ENCODE data around the gene FXYD4. TPM values are rescaled to one million over a fixed set of nuclear protein-coding genes. Genes with fewer than 3 reads are reported as not detected.

FXYD4 gene
- total RNA-seq, 1 experiment from 2014 or later = not detected

DNA sequence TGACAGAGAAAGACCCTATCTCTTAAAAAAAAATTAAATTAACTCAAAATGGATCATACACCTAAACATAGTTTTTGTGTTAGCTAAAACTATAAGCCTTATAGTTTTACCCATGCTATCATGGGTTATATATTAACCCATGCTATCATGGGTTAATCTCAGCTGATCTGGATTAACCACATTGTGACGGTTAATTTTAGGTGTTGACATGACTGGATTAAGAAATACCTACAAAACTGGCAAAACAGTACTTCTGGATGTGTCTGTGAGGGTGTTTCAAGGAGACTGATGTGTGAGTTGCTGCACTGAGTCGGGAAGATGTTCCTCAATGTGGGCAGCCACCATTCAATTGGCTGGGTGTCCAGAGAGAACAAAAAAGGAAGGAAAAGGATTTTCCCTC is 44.3 kb upstream of the FXYD4 start:
- no peak for DNase-seq (ENCODE audit: low spot score)
- ChIA-PET POLR2A (no interaction called here), CTCF (interaction anchor here (1.2 kb wide), 1 partner anchor 34 kb away, joined by 3 read pairs; no protein-coding TSS in a partner anchor)
- Mint-ChIP-seq H3K4me3 (no peak overlapping the region), H3K27me3 (ENCODE audit: low read depth) (peaks cover 5% of the 10 kb centered on the region; the same call in 1 of the 2 replicates), H3K36me3 (peaks cover 9% of the 10 kb centered on the region; the same call in 1 of the 2 replicates), H3K9me3 (0 out of 2 replicates have a peak, but pooled peaks cover 3% of the 10 kb centered on the region), H3K4me1 (peaks cover 6% of the 10 kb centered on the region), H3K27ac (no peak overlapping the region)
- TF ChIP-seq ZNF232 (CRISPR knock-in tag; IDR thresholded peaks at IDR 0.05) (no peak), TEAD1 (CRISPR knock-in tag; IDR thresholded peaks at IDR 0.05) (no peak), ZBTB21 (CRISPR knock-in tag; IDR thresholded peaks at IDR 0.05; ENCODE audit: borderline replicate concordance) (no peak), JUN (CRISPR knock-in tag; IDR thresholded peaks at IDR 0.05) (no peak), NR3C1 (CRISPR knock-in tag; conservative IDR thresholded peaks at IDR 0.05; ENCODE audit: low read depth) (no peak), HMGA2 (CRISPR knock-in tag; IDR thresholded peaks at IDR 0.05) (no peak), MXD4 (CRISPR knock-in tag; IDR thresholded peaks at IDR 0.05; ENCODE audit: borderline replicate concordance) (no peak), GABPB1 (CRISPR knock-in tag; IDR thresholded peaks at IDR 0.05) (no peak)
- TF ChIP-seq, protein P1, sequence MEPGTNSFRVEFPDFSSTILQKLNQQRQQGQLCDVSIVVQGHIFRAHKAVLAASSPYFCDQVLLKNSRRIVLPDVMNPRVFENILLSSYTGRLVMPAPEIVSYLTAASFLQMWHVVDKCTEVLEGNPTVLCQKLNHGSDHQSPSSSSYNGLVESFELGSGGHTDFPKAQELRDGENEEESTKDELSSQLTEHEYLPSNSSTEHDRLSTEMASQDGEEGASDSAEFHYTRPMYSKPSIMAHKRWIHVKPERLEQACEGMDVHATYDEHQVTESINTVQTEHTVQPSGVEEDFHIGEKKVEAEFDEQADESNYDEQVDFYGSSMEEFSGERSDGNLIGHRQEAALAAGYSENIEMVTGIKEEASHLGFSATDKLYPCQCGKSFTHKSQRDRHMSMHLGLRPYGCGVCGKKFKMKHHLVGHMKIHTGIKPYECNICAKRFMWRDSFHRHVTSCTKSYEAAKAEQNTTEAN (CRISPR knock-in tag; IDR thresholded peaks at IDR 0.05) = no peak
- TF ChIP-seq, protein P2, sequence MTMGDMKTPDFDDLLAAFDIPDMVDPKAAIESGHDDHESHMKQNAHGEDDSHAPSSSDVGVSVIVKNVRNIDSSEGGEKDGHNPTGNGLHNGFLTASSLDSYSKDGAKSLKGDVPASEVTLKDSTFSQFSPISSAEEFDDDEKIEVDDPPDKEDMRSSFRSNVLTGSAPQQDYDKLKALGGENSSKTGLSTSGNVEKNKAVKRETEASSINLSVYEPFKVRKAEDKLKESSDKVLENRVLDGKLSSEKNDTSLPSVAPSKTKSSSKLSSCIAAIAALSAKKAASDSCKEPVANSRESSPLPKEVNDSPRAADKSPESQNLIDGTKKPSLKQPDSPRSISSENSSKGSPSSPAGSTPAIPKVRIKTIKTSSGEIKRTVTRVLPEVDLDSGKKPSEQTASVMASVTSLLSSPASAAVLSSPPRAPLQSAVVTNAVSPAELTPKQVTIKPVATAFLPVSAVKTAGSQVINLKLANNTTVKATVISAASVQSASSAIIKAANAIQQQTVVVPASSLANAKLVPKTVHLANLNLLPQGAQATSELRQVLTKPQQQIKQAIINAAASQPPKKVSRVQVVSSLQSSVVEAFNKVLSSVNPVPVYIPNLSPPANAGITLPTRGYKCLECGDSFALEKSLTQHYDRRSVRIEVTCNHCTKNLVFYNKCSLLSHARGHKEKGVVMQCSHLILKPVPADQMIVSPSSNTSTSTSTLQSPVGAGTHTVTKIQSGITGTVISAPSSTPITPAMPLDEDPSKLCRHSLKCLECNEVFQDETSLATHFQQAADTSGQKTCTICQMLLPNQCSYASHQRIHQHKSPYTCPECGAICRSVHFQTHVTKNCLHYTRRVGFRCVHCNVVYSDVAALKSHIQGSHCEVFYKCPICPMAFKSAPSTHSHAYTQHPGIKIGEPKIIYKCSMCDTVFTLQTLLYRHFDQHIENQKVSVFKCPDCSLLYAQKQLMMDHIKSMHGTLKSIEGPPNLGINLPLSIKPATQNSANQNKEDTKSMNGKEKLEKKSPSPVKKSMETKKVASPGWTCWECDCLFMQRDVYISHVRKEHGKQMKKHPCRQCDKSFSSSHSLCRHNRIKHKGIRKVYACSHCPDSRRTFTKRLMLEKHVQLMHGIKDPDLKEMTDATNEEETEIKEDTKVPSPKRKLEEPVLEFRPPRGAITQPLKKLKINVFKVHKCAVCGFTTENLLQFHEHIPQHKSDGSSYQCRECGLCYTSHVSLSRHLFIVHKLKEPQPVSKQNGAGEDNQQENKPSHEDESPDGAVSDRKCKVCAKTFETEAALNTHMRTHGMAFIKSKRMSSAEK (CRISPR knock-in tag; IDR thresholded peaks at IDR 0.05; ENCODE audit: borderline replicate concordance) = no peak
- TF ChIP-seq, protein P3, sequence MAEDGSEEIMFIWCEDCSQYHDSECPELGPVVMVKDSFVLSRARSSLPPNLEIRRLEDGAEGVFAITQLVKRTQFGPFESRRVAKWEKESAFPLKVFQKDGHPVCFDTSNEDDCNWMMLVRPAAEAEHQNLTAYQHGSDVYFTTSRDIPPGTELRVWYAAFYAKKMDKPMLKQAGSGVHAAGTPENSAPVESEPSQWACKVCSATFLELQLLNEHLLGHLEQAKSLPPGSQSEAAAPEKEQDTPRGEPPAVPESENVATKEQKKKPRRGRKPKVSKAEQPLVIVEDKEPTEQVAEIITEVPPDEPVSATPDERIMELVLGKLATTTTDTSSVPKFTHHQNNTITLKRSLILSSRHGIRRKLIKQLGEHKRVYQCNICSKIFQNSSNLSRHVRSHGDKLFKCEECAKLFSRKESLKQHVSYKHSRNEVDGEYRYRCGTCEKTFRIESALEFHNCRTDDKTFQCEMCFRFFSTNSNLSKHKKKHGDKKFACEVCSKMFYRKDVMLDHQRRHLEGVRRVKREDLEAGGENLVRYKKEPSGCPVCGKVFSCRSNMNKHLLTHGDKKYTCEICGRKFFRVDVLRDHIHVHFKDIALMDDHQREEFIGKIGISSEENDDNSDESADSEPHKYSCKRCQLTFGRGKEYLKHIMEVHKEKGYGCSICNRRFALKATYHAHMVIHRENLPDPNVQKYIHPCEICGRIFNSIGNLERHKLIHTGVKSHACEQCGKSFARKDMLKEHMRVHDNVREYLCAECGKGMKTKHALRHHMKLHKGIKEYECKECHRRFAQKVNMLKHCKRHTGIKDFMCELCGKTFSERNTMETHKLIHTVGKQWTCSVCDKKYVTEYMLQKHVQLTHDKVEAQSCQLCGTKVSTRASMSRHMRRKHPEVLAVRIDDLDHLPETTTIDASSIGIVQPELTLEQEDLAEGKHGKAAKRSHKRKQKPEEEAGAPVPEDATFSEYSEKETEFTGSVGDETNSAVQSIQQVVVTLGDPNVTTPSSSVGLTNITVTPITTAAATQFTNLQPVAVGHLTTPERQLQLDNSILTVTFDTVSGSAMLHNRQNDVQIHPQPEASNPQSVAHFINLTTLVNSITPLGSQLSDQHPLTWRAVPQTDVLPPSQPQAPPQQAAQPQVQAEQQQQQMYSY (CRISPR knock-in tag; IDR thresholded peaks at IDR 0.05) = no peak
- TF ChIP-seq, protein P4, sequence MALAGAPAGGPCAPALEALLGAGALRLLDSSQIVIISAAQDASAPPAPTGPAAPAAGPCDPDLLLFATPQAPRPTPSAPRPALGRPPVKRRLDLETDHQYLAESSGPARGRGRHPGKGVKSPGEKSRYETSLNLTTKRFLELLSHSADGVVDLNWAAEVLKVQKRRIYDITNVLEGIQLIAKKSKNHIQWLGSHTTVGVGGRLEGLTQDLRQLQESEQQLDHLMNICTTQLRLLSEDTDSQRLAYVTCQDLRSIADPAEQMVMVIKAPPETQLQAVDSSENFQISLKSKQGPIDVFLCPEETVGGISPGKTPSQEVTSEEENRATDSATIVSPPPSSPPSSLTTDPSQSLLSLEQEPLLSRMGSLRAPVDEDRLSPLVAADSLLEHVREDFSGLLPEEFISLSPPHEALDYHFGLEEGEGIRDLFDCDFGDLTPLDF (CRISPR knock-in tag; IDR thresholded peaks at IDR 0.05) = no peak
- TF ChIP-seq, protein P5, sequence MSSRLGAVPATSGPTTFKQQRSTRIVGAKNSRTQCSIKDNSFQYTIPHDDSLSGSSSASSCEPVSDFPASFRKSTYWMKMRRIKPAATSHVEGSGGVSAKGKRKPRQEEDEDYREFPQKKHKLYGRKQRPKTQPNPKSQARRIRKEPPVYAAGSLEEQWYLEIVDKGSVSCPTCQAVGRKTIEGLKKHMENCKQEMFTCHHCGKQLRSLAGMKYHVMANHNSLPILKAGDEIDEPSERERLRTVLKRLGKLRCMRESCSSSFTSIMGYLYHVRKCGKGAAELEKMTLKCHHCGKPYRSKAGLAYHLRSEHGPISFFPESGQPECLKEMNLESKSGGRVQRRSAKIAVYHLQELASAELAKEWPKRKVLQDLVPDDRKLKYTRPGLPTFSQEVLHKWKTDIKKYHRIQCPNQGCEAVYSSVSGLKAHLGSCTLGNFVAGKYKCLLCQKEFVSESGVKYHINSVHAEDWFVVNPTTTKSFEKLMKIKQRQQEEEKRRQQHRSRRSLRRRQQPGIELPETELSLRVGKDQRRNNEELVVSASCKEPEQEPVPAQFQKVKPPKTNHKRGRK (CRISPR knock-in tag; IDR thresholded peaks at IDR 0.05; ENCODE audit: borderline replicate concordance) = no peak
- TF ChIP-seq, protein P6, sequence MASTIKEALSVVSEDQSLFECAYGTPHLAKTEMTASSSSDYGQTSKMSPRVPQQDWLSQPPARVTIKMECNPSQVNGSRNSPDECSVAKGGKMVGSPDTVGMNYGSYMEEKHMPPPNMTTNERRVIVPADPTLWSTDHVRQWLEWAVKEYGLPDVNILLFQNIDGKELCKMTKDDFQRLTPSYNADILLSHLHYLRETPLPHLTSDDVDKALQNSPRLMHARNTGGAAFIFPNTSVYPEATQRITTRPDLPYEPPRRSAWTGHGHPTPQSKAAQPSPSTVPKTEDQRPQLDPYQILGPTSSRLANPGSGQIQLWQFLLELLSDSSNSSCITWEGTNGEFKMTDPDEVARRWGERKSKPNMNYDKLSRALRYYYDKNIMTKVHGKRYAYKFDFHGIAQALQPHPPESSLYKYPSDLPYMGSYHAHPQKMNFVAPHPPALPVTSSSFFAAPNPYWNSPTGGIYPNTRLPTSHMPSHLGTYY (CRISPR knock-in tag; IDR thresholded peaks at IDR 0.05) = no peak
- TF ChIP-seq, protein P7, sequence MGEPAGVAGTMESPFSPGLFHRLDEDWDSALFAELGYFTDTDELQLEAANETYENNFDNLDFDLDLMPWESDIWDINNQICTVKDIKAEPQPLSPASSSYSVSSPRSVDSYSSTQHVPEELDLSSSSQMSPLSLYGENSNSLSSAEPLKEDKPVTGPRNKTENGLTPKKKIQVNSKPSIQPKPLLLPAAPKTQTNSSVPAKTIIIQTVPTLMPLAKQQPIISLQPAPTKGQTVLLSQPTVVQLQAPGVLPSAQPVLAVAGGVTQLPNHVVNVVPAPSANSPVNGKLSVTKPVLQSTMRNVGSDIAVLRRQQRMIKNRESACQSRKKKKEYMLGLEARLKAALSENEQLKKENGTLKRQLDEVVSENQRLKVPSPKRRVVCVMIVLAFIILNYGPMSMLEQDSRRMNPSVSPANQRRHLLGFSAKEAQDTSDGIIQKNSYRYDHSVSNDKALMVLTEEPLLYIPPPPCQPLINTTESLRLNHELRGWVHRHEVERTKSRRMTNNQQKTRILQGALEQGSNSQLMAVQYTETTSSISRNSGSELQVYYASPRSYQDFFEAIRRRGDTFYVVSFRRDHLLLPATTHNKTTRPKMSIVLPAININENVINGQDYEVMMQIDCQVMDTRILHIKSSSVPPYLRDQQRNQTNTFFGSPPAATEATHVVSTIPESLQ (CRISPR knock-in tag; IDR thresholded peaks at IDR 0.05) = no peak
- TF ChIP-seq, protein P8, sequence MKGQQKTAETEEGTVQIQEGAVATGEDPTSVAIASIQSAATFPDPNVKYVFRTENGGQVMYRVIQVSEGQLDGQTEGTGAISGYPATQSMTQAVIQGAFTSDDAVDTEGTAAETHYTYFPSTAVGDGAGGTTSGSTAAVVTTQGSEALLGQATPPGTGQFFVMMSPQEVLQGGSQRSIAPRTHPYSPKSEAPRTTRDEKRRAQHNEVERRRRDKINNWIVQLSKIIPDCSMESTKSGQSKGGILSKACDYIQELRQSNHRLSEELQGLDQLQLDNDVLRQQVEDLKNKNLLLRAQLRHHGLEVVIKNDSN (CRISPR knock-in tag; IDR thresholded peaks at IDR 0.05) = no peak
- TF ChIP-seq, protein P9, sequence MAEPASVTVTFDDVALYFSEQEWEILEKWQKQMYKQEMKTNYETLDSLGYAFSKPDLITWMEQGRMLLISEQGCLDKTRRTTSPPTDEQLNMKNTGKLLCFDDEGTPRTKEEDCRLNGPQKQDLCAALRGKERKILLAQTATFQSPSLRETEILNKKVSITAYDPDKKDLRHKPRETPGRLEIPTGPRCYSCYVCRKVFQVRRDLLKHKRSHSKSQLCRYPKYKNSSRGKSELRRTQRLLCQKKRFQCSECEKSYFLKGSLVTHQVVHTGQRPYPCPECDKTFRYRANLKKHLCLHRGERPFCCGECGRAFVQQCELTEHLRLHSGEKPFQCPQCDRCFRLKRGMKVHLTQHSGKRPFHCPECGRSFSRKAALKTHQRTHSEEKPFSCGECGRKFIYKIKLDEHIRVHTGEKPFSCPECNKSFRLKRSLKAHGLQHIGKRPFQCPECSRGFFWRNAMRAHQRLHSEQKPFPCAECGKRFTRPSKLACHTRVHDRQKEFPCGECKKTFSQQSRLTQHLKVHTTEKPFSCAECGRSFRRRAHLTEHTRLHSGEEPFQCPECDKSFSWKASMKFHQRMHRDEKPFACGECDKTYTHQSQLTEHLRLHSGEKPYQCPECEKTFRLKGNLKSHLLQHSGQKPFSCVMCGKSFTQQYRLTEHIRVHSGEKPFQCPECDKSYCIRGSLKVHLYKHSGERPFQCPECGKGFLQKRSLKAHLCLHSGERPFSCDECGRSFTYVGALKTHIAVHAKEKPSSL (CRISPR knock-in tag; conservative IDR thresholded peaks at IDR 0.05) = no peak
- ATAC-seq = no peak

Measured in WTC11 (cell line).